HUDEP-2 (cell line): Measurements from ENCODE around the gene PTPRO.

ENCODE experiments used
- DNase-seq, 76 experiments: peaks; one replicate each; lab custom pipeline; 2025; ENCODE audit not compliant: unreplicated experiment in 76 of 76; lab: John Stamatoyannopoulos, UW

Gene PTPRO

DNA sequence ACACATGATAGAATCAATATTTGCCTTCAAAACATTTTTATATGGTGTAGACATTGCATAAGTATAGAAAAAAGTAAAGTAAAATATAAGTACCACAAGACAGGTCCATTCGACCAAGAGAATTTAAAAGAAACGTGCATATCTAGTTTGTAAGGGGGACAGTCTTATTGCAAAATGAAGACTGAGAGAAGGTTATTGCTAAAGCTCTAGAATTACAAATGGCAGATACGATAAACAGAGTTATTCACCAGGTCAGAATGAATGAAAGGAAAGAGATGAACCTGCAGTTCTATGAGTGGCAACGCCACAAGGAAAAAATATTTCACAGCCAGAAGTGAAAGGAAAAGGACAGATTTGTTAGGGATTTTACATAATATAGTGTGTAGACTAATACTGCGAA, 224.8 kb downstream of the PTPRO start:
- DNase-seq: no peak

DNA sequence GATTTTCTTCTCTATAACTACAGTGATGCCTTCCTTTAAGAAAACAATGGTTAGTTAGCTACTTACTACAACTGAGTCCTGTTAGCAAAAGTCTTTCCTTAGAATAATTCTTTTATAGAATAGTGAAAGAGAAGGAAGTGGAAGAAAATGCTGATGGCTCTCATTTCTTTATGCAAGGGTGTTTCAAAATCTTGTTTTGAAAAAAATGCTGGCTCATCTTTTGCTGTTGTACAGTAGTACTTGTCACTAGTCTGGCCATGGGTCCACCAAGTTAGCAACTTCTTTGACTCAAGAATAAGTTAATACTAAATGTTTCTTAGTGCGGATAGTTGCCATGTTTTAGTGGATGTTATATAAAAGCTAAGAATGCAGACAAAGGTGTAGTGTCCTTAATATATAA, 225.4 kb downstream of the PTPRO start:
- DNase-seq: no peak

GRCh38 chr12:15550793-15551192, 228.5 kb downstream of the PTPRO start:
- no peak for DNase-seq

GRCh38 chr12:15555446-15555845, 233.1 kb downstream of the PTPRO start:
- DNase-seq: no peak

DNA sequence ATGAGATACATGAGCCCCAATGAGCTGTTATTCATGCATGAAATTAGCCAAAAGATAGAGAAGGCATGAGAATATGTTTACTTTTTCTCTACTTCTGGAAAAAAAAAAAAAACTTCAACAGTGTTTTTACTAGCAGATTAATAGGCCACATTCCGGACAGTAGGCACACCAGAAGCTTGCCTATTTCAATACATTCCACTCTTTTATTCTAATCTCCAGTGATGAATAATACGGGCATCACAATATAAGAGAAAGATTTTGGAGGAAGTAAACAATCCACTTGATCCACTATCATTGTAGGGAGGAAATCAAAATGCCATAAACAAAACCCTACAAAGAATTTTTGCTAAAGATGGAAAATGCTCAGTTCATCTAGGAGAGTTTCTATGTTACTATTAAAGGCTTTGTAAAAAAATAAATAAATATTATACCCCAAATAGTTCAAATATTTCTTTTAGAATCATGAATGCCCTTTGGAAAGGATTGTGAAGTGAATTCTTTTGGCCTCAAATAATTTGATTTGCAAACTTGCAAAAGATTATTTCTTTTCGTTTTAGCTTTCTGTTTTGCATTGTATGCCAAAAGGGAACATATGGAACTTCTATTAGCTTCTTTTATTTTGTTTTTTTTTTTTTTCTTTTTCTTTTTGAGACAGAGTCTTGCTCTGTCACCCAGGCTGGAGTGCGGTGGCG, 234.2 kb downstream of the PTPRO start:
- DNase-seq: no peak

DNA sequence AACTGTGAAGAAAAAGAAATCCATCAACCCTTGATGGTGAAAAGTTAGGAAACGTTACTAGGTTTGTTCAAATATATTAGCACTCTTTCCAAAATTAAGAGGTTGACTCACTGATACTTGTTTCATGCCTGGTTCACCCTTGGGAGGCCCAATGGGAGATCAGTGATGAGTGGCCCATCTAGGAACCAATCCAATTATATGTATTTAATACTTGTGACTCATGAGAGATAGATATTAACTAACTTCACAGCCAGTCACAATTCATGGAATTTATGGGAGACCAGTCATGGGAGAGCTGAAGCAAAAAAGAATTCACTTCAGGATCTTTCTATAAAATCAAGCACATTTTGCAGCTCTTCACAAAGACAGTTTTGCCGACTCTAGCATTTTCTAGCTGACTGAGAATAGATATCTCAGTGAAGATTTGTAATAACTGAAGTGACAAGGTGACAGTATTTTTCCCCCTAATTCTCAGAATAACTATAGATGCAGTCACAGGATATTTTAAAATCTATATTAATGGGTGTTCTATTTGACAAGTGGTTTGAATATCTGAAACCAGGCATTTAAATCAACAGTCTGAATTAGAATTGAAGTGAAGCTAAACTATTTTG, 236.7 kb downstream of the PTPRO start:
- DNase-seq: no peak

DNA sequence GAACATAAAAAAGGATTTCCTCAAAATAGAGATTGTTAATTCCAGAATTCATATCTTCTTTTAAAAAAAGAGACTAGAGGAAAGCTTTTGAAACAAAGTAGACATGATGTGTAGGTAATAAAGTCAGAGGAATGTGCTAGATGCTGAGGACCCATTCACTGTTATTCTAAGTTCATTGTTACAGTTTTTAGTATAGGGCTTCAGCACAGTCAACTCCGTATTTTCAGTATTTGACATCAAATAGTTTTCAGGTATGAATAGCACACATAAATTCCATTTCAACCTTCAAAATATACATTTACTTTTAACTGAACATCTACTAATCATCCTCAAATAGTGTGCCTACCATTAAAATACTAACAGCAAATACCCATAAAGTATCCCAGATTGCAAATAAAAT, 239.1 kb downstream of the PTPRO start:
- DNase-seq: no peak

DNA sequence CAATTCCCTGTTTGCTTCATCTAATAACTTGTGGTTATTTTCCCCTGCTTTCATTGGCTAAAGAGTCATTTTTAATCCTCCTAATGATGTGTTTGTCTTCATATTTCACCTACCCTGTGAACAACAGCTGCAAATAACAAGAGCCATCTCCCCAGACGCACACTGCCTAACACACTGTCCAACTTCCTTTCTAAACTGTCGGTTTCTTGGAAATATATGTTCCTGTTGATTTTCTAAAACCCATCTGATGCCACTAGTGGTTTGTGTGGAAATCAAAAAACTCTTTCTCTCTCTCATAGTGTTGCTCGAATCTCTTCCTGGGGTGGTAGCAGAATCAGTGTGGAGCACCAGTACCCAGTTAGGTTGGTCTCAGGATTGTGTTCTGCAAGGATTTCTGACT, 240.0 kb downstream of the PTPRO start:
- no peak for DNase-seq

DNA sequence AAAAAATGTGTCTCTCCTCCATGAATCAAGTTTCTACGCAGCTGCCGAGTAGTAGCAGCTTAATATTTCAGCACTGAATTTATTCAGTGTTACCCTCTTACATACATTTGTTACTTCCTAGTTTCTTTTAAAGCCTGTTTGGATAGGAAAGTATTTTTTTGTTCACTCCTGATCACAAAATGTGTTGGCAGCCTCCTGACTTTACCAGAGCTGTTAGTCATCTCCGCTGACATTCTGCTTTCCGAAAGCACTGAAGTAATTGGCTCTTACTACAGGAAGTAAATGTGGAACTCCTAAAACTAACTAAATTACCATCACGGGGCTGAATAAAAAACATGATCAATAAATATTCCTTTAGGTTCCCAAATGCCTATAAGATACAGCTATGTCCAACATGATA, 241.4 kb downstream of the PTPRO start:
- no peak for DNase-seq

DNA sequence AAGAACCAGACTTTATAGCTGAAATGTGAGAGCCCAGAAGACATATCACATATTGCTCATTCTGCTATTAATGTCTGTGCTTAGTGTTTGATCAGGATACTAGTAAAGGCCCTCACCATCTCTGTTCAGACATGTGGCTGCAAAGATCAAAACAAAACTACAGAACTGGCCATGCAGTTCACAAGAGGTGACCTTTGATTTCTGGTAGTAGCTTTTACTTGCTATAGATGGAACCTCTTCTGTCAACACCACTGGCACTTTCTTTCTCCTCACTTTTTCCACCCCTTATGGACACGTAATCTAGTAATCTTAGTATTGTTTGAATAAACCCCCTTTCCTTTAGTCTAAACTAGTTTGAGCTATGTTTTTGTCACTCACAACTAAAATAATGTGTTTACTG, 252.0 kb downstream of the PTPRO start:
- no peak for DNase-seq

GRCh38 chr12:15575671-15576541, 253.6 kb downstream of the PTPRO start:
- no peak for DNase-seq

GRCh38 chr12:15580431-15580830, 258.1 kb downstream of the PTPRO start:
- DNase-seq: no peak

GRCh38 chr12:15581006-15581405, 258.7 kb downstream of the PTPRO start:
- no peak for DNase-seq

GRCh38 chr12:15583804-15584203, 261.5 kb downstream of the PTPRO start:
- DNase-seq: no peak

GRCh38 chr12:15584366-15585041, 262.2 kb downstream of the PTPRO start:
- DNase-seq: peak in 6 of 76 experiments; percentile 5 to 35 (median 10)

DNA sequence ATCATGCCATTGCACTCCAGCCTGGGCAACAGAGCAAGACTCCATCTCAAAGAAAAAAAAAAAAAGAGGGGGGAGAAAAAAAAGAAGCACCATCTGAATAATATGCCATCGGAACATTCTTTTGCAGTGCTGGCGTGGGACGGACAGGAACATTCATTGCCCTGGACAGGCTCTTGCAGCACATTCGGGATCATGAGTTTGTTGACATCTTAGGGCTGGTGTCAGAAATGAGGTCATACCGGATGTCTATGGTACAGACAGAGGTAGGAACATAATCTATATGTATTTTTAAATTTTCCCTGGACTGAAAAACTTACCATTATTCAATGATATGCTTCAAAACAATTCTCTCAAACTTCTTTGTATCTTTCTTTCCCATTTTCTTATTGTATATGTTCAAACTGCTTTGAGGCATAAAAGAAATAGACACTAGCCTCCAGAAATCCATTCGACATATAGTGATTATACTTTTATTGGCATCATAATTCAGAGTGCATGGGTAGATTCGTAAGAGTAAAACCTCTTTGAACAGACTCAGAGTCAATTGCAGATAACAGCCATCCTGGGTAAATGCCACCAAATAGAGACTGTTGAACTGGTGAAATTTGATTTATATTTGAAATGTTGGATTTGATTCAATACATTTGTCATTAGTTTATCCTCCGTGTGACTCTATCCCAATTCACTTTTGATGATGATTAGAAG, 267.2 kb downstream of the PTPRO start:
- no peak for DNase-seq

GRCh38 chr12:15590180-15590826, 268.0 kb downstream of the PTPRO start:
- DNase-seq: peak in 35 of 76 experiments; percentile 0 to 50 (median 25)

DNA sequence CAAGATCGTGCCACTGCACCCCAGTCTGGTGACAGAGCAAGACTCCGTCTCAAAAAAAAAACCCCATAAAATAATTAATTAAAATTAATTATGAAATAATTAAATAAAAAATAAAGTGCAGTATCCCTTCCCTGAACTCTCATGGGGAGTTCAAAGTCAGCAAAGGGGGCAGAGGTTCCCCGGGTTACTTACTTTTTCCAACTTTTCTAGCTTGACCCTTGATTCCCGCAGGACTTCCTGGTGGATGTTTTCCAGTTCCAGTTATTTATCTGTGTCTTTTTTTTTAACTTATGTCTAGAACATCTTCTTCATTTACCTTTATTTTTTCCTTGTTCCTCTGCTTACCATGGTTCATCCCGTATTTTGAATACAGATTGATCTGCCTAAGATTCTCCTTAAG, 269.5 kb downstream of the PTPRO start:
- DNase-seq: no peak

- DNase-seq: no peak
These were observed 270.6 kb downstream of the PTPRO start for GRCh38 chr12:15592934-15593333.

- no peak for DNase-seq
These were observed 273.9 kb downstream of the PTPRO start for GRCh38 chr12:15596174-15596573.
